Measurements from ENCODE around the gene ARHGEF16. TPM values are rescaled to one million over a fixed set of nuclear protein-coding genes. Genes with fewer than 3 reads are reported as not detected.

The ARHGEF16 gene
- total RNA-seq, 1 donor from 2014 or later, result not detected

DNA sequence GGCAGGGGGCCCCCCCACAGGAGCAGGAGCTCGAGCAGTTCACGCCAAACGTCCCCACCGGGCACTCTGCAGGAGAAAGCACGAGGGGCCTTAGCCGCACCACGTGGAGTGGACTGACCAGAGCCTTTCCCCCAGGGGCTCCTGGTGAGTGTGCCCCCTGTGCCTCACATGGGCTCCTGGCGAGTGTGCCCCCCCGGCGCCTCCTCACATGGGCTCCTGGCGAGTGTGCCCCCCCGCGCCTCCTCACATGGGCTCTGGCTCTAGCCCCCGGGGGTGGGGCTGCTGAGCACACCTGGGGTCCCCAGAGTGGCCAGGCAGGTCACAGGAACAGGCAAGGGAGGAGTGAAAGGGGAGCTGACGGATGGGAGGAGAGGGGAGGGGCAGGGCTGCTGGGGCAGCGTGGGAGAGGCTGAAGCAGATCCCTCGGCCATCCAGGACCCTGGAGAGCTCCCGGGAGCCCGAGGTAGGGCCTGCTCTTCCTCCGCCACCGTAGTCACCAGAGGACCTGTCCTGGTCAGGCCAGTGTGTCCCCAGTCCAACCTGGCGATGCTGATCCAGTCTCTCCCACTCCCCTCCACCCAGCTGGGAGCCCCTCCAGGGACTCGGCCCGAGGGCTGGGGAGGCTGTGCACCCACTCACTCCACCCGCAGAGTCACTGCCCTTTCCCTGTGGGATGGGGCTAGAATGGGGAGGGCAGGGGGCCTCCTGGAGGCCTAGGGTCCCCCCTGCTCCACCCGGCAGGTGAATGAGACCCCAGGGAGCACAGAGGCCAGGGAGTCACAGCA lies 47.6 kb downstream of the ARHGEF16 start:
- DNase-seq (ENCODE audit: low spot score), result peak; percentile 65

DNA sequence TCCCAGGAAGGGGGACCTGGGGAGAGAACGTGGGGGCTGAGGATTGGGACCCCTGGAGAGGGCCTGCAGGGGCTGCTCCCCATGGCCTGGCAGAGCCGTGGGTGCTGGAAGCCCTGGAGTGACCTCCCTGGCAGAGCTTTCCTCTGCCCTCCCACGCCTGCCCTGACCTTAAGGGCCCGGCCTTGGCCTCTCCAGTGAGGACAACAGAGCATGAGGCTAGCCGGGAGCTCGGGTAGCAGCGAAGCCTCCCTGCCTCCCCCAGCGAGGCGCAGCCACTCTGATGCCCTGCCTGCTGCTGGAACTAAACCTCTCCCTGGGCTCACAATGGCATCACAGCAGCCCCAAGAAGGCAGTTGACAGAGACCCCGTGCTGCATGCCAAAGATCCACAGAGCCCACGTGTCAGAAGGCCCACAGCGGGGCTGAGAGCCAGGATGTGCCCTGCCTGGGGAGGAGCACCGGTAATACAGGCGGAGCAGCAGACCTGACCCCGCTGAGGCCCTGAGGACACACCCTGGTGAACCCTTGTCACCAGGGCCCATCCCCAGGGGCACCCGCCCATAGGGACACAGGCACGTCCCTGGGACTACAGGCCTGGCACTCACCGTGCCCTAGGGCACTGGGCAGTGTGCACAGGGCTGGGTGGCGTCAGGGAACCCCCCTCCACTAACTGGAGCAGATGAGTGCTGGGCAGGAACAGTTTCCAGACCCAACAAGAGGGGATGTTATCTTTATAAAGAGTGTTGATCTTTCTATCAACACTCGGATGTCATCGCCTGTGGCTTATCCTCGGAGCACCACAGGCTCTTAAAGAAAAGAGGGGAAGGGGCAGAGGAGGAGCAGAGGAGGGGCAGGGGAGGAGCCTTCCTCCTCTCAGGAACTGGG lies 48.4 kb downstream of the ARHGEF16 start:
- no peak for DNase-seq (ENCODE audit: low spot score)

DNA sequence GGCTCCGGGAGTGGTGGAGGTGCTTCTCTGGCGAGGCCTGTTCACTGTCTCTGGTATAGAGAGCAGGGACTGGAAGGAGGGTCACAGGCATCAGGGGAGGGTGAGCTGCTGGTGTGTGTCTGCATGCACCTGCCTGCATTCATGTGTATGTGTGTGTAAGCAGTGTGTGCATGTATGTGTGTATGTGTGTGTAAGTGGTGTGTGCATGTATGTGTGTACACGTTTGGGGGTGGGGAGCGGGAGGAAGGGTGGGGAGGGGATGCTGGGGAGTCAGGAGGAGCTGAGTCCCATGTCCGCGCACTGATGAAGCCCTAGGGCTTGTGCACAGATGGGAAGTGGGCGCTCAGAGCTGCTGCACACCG lies 49.0 kb downstream of the ARHGEF16 start:
- no peak for DNase-seq (ENCODE audit: low spot score)

DNA sequence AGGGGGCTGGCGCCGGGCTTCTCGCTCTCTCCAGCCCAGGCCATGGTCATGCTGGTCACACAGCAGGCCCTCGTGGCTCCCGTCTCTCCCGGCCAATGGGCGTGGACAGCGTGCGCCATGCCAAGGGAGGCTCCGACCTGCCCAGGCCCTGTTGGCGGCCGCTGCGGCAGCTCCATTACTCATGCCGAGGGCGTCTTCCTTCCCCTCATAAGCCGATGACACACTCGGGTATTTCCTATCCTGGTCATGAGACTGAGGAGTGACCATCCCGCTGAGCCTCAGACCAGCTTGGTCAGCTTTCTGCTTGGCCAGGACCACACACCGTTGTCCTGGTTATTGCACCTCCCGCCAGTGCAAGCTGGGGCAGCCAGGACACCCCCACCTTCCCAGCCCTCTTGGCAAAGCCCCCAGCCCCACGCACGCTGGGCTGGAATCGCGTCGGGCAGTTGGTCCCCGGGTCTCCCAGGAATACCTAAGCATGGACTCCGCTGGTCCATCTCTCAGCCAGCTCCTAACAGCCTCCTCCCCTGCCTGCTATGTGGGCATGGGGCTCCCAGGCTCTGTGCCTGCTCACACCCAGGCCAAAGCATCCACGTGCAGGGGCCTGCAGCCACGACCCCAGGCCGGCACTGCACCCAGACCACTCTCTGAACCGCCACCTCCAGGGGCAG lies 49.8 kb downstream of the ARHGEF16 start:
- DNase-seq (ENCODE audit: low spot score), result no peak

DNA sequence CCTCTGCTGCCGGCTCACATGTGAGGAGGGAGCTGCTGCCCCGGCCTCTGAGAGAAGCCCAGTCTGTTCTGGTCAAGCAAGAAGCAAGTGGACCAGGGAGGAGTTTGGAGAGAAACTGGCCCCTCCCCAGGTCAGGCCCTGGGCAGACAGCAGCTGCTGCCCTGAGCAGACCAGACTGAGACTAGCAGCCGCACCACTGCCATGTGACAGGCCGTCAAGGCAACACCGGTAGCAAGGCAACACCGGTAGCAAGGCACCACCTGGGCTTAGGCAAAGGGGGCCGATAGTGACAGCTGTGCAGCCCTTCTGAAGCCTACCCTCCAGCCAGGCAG lies 50.3 kb downstream of the ARHGEF16 start:
- DNase-seq (ENCODE audit: low spot score), result no peak

DNA sequence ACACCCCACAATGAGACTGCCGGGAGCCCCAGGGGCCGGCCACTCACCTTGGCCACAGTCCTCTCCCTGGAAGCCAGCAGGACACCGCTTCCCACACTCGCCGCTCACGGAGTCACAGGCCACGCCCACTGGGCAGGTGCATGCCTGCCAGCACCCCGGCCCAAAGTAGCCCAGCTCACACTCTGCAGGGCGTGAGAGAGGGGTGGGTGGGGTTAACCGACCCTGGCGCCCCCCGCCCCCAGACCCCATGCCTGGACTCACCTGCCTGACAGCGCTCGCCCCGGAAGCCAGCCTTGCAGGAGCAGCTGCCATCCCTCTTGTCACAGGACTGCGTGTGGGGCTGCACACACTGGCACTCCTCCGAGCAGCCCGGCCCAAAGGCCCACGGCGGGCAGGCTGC lies 50.7 kb downstream of the ARHGEF16 start:
- no peak for DNase-seq (ENCODE audit: low spot score)

DNA sequence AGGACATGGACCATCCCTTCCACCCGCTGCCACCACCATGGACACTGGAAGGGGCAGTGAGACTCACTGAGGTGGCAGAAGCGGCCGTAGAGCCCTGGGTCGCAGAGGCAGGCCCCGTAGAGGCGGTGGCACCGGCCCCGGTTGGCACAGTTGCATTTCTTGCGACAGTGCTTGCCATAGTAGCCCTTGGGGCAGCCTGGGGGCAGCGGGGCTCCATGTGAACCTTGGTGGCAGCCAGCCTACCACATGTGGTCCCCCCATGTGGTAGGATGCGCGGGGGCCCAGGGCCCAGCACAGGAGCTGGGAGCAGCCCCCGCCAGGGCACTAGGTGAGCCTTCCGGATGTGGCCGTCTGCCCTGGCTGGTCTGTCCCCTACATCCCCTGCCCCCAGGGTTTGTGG lies 51.6 kb downstream of the ARHGEF16 start:
- DNase-seq (ENCODE audit: low spot score), result no peak

DNA sequence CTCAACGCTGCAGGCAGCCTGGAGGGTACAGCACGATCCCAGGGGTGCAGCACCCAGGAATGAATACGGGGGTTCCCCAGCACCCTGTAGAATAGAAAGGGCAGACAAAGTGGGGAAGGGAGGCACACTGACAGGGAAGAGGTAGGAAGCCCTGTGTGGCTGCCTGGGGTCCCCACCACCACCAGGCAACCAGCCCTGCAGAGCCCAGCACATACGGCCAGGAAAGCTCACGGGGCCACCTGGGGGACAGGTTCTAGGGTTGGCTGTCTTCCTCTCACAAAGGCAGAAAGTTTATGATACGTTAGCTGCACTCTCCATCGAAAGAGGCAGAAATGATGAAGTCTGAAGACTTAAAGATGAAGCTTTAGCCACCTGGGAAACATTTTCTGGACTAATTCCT lies 52.5 kb downstream of the ARHGEF16 start:
- no peak for DNase-seq (ENCODE audit: low spot score)

DNA sequence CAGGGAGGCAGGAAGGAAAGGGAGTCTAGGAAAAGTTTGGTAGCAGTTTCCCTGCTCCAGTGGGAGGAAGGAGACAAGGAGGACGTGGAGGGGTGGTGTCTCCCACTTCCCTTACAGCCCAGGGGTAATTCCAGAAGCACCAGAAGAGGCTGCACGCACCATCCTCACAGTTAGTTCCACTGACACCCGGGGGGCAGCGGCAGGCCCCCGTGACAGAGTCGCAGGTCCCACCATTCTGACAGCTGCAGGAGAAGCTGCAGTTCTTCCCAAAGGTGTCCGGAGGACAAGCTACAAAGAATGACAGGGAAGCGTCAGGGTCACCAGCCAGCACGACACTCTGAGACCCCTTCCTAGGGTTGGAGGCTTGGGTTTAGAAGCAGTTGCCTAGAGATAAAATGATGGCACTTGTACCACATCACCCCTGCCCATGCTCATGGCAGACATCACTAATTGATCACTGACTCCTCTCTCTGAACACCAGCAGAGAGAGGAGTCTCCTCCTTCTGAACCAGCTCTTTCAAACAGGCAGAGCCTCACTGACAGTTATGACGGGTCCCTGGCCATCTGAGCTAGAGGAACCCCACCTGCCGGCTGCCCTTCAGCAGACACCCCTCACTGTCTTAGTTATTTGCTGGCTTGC lies 53.3 kb downstream of the ARHGEF16 start:
- DNase-seq (ENCODE audit: low spot score), result no peak

DNA sequence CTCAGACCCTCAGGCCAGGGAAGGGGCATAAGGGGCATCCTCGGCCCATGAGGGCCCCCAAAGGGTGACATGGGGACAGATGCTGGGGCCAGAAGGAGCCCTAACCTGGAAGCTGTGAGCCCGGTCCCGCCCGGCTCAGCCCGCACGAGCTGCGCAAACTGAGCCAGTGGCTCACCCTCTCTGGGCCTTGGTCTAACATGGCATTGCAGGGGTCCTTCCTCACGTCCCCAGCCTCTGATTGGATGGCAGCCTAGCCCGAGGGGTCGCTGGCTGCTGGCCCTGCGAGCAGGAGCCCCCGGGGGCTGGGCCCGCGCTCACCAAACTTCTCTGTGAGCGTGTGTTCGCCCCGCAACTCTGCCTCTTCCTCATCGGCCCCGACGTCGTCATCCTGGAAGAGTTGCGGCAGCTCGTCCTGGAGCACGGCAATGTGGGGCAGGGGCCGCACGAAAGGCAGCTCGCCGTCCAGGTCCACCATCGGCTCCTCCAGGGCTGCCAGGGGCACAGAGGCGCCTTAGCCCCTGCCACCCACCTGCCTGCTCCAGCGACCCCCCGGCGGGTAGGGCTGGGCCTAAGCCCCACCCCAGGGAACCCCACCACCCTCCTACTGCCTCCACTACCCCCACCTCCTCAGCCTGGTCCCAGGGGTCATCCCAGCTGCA lies 54.4 kb downstream of the ARHGEF16 start:
- DNase-seq (ENCODE audit: low spot score), result no peak

DNA sequence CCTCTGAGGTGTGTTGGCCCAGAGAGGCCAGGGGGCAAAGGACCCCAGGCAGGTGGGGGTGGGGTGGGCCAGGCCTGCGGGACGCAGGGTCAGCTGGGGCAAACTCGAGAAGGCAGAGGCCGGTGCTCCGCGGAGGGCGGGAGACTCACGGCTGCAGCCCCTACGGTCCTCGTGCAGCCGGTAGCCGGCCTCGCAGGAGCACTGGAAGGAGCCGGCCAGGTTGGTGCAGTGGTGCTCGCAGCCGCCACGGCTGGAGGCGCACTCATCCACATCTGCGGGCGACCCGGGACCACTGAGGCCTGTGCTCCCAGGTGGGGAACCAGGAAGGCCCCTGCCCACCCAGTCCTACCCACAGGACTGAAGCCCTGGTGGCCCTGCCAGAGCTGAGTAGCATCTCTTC lies 55.3 kb downstream of the ARHGEF16 start:
- no peak for DNase-seq (ENCODE audit: low spot score)

DNA sequence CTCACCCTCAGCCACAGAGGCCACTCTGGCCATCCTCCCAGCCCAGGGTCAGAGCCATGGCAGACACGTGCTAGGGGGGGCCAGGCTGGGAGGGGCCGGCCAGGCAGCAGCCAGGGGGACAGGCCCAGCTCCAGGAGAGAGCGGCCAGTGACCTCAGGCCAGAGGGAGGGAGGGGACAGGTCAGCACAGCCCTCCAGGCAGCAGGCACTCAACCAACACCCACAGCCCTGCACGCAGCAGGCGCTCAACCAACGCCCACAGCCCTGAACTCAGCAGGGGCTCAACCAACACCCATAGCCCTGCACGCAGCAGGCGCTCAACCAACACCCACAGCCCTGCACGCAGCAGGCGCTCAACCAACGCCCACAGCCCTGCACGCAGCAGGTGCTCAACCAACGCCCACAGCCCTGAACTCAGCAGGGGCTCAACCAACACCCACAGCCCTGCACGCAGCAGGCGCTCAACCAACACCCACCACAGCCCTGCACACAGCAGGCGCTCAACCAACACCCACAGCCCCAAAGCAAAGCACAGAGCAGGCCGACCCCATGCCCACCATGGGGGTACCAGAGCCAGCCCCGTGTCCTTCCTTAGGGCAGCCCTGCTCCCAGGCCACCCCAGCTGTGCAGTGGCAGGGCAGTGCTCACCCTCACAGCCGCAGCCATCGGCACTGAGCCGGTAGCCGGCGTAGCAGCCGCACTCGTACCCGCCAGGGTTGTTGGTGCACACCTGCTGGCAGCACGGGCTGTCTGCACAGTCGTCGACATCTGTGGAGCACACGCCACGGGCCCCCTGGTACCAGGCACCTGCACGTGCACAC lies 55.9 kb downstream of the ARHGEF16 start:
- no peak for DNase-seq (ENCODE audit: low spot score)

DNA sequence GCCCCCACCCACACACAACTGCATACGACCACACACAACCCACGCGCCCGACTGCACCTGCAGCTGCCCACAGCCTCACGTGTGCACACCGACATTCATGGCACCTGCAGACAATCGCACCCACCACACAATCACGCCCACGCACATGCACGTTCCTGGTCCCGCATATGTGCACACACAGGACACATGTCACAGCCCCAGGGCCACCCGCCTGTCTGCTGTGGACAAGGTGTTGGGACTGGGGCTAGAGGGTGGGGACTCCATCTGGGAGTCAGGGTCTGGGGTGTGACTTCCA lies 56.4 kb downstream of the ARHGEF16 start:
- DNase-seq (ENCODE audit: low spot score), result no peak

DNA sequence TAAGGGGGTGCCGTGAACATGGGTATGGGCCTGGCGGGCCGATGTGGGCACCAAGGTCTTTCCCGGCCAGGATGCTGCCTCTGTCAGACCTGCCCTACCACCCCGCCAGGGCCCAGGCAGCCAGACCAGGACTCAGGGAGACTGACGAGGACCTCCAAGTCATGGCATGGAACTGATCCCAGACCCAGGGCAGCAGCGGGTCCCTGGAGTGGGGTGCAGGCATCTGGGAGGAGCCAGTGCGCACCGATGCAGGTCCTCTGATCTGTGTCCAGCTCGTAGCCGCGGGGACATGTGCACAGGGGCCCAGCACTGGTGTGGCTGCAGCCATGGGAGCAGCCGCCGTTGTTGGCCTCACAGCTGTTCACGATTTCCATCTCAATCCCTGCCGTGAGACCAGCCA lies 56.8 kb downstream of the ARHGEF16 start:
- DNase-seq (ENCODE audit: low spot score), result no peak

DNA sequence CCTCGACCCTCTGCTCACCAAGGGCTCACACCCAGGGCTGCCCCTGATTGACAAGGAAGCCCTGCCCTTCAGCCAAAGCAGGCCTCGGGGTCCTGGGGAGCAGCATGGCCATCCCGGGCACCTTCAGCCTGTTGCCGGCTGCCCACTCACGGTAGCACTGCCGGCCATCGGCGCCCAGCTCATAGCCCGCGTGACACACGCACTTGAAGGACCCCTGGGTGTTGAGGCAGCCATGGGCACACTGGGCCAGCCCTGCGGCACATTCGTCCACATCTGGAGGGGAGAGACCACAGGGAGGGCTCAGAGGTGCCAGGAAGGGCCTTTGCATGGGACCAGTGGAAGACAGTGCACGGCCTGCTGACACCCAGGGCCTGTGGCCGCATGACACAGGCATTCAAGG lies 57.4 kb downstream of the ARHGEF16 start:
- DNase-seq (ENCODE audit: low spot score), result no peak

DNA sequence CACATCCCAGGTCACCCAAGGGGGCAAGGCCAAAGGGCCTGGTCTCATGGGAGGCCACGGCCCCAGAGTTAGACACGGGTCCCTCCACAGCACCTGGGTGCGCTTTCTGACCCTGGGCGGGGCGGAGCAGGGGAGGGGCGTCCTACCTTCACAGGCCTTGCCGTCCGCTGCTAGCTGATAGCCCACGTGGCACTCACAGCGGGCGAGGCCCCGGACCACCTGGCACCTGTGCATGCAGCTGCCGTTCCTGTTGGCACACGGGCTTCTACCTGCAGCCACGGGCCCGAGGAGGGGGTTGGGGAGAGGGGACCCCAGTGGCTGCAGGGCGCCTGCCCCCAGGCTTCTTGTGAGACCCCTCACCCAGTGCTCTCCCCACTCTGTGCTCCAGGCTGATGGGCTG lies 59.9 kb downstream of the ARHGEF16 start:
- no peak for DNase-seq (ENCODE audit: low spot score)

DNA sequence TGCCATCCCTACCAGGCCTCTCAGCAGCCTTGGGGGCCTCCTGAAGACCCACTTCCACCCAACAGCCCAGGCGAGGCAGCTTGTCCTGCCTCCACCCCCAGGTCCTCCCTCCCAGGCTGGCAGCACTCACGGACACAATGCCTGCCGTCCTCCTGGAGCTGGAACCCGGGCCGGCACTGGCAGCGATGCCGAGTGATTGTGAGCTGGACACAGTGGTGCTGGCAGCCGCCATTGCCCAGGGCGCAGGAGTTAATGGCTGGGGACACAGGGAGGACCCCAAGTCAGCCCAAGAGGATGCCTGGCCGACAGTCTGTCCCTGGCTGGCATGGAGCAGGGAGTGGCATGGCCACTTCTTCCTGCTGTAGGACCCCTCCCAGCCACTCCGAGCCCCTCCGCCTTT lies 60.8 kb downstream of the ARHGEF16 start:
- no peak for DNase-seq (ENCODE audit: low spot score)

DNA sequence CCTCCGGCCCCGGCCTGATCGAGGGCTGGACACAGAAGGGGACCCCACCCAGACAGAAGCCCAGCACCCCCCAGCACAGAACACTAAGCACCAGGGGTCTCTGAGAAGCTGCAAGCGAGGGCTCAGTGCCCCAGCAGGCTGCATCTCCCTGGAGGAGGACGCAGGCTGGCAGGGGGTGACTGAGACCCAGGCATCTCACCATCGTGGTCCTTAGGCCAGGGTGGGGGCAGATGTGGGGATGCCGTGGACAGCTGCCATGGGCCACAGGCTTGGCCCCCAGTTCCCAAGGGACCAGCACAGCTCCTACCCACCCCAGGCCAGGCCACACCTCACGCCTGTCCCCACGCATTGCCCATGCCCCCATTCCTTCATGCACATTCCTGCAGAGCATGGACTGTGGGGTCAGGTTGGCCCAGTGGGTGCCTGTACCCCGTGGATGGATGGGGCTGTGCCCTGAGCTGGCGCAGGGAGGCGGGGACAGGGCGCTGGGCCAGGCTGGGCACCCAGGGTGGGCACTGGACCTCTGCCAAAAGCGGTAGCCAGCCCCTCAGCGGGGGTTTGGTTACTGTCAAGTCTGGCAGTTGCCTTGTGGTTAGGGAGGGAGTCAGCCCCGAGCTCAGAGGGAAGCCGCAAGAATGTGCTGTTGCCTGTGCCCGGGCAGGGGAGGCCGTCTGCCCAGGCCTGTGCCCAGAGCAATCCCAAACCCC lies 61.5 kb downstream of the ARHGEF16 start:
- DNase-seq (ENCODE audit: low spot score), result no peak

DNA sequence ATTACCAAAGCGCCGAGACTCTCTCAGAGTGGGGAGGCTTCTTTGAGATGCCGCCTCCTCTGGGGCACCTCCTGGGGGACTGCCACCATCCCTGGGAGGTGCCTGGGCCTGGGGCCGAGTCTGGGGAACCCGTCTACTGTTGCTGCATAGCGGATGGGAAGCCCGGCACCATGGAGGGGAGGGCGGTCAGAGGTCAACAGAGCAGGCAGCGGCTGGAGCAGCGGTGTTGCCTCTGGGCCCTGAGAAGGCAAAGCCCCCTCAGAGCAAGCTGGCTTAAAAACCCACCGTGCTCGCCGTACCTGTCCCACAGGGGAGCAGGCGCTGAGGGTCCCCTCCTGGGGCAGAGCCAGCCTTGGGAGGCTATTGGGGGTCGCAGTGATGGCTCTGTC lies 62.0 kb downstream of the ARHGEF16 start:
- no peak for DNase-seq (ENCODE audit: low spot score)

DNA sequence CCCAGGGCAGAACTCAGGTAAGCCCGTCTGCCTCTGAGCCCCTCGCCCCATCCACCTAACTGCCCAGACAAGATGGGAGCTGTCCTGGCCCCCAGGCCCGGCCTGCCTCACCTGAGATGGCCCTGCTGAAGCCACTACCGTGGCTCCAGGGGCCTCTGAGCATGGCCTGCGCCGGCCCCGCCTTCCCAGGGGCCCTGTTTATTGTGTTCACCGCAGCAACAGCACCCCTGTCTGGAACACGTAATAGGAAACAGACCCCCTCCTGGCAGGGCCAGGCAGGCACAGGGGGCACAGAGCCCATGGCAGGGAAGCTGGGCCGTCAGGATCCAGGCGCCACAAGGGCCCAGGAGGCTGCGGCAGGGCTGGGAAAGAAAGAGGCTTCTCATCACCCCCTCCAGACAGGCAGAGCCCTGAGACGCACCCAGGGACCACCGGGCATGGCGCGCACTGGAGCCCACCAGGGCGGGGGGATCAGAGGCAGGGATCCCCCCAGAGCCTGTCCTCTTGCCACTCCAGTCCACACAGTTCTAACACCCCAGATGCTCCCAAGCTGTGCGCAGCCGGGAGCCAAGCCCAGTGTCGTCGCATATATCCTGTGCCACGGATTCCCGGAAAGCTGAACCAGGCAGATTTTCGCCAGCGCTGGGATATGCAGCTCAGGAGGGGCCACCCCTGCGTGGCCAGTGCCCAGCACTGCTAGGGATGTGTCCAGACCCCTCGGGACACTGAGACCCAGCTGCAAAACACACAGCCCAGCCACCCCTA lies 62.6 kb downstream of the ARHGEF16 start:
- DNase-seq (ENCODE audit: low spot score), result no peak
